K562 (cell line): ENCODE results near the gene AARS1. TPM values are rescaled to one million over a fixed set of nuclear protein-coding genes. Genes with fewer than 3 reads are reported as not detected.
A peak's percentile ranks its signal among the peaks of the same experiment; 100 is the strongest.

ENCODE experiments used
- CBX8 ChIP-seq: fragments of 200-600 bp; sonication (generic); IDR thresholded peaks from 2 replicates; pipeline ENCODE4 v1.6.1; 2012; ENCODE audit warnings: borderline replicate concordance, mixed run types, low read depth, mild to moderate bottlenecking, moderate library complexity, mixed read lengths, low read length, control low read depth, inconsistent platforms; ENCODE audit not compliant: poor library complexity, severe bottlenecking; ENCODE audit errors: extremely low read depth
- CHD2 ChIP-seq: IDR thresholded peaks from 2 replicates; pipeline ENCODE4 v1.6.1; 2011; ENCODE audit warnings: low read depth, low read length
- FOXK2 ChIP-seq, 2 experiments: fragments of 450-650 bp; IDR thresholded peaks in 1 of 2; conservative IDR thresholded peaks in 1 of 2; 2 replicates each; pipeline ENCODE4 v1.6.1; 2016; ENCODE audit warnings: low read depth in 2 of 2, mild to moderate bottlenecking in 1 of 2
- NR1H2 ChIP-seq: sonication (generic); formaldehyde crosslinking; IDR thresholded peaks from 2 replicates; pipeline ENCODE4 v1.4.0; 2020; ENCODE audit warnings: mild to moderate bottlenecking, missing genetic modification reagents
- PHB ChIP-seq: fragments of 250-450 bp; sonication (Bioruptor Pico); IDR thresholded peaks from 2 replicates; pipeline ENCODE4 v1.5.0; 2021
- PRPF4 ChIP-seq: fragments of 200-400 bp; formaldehyde crosslinking; IDR thresholded peaks from one replicate; pipeline ENCODE4 v1.6.1; 2017; ENCODE audit warnings: low read length, low read depth, mild to moderate bottlenecking; ENCODE audit not compliant: insufficient read depth, poor library complexity, severe bottlenecking
- SIN3A ChIP-seq, 2 experiments: fragments of 150-350 bp in 1 of 2; IDR thresholded peaks; 2 replicates each; pipeline ENCODE4 v1.6.1; 2011 to 2016; ENCODE audit warnings: borderline replicate concordance in 2 of 2, low read depth in 2 of 2, low read length in 2 of 2, mild to moderate bottlenecking in 2 of 2, moderate library complexity in 2 of 2; ENCODE audit not compliant: control insufficient read depth in 1 of 2
- ZBTB49 ChIP-seq: sonication (generic); formaldehyde crosslinking; IDR thresholded peaks from 2 replicates; pipeline ENCODE4 v1.8.0; 2022; ENCODE audit warnings: missing genetic modification reagents, mild to moderate bottlenecking, borderline replicate concordance
- ZNF324 ChIP-seq: fragments of 250-450 bp; sonication (Bioruptor Pico); IDR thresholded peaks from 2 replicates; pipeline ENCODE4 v1.4.0; 2020; ENCODE audit warnings: mild to moderate bottlenecking
- ZNF589 ChIP-seq: fragments of 200-800 bp; sonication (Bioruptor generic); IDR thresholded peaks from 2 replicates; pipeline ENCODE4 v1.6.1; 2016; ENCODE audit warnings: low read depth, missing genetic modification characterization, missing compliant biosample characterization
- ZNF76 ChIP-seq: fragments of 250-450 bp; sonication (Bioruptor Pico); IDR thresholded peaks from 2 replicates; pipeline ENCODE4 v1.4.0; 2020; ENCODE audit warnings: mild to moderate bottlenecking, moderate library complexity, borderline replicate concordance
- ZSCAN32 ChIP-seq: fragments of 450-650 bp; formaldehyde crosslinking; IDR thresholded peaks from 2 replicates; pipeline ENCODE4 v1.4.0; 2020; ENCODE audit warnings: mild to moderate bottlenecking, moderate library complexity
- polyA plus RNA-seq, 8 experiments: library from polyadenylated mRNA; depleted of rRNA in 4 of 8; stranded (reverse) in 5 of 8; unstranded in 3 of 8; fragments of >200 nt; fragmentation: Nextera tagmentation in 2 of 8; fragmentation: Illumina TruSeq in 1 of 8; extraction: Ambion mirVana in 2 of 8; extraction: Trizol in 1 of 8; gene quantifications; 2 replicates each; pipeline versions ENCODE4 v1.2.1 to v1.2.3, GENCODE V29; 2011 to 2014; ENCODE audit warnings: inconsistent platforms in 1 of 8, missing spikeins in 1 of 8
- total RNA-seq, 7 experiments: library from RNA; depleted of rRNA in 6 of 7; stranded (reverse); fragments of >200 nt in 6 of 7; fragmentation: Illumina TruSeq in 2 of 7; extraction: Trizol in 2 of 7; gene quantifications; 2 replicates each; pipeline versions ENCODE4 v1.2.1 to v1.2.3, GENCODE V29; 2011 to 2021; ENCODE audit warnings: low replicate concordance in 1 of 7
- TF ChIP-seq, protein P1 (sequence below): fragments of 450-650 bp; IDR thresholded peaks from 2 replicates; pipeline ENCODE4 v1.6.1; 2016; ENCODE audit warnings: missing biosample characterization, missing genetic modification characterization
- TF ChIP-seq, protein P2 (sequence below), 2 experiments: fragments of 150-350 bp in 1 of 2; IDR thresholded peaks; 2 replicates each; pipeline ENCODE4 v1.6.1; 2012 to 2016; ENCODE audit warnings: low read depth in 2 of 2, low read length in 2 of 2, mild to moderate bottlenecking in 1 of 2, moderate library complexity in 1 of 2

Gene AARS1
- total and polyA plus RNA-seq, 9 of the 15 experiments (the other 6 are each of a cell fraction or from before 2014, with no cell fraction given): 50.1 to 235 (median 174) TPM

- TF ChIP-seq, protein P1, sequence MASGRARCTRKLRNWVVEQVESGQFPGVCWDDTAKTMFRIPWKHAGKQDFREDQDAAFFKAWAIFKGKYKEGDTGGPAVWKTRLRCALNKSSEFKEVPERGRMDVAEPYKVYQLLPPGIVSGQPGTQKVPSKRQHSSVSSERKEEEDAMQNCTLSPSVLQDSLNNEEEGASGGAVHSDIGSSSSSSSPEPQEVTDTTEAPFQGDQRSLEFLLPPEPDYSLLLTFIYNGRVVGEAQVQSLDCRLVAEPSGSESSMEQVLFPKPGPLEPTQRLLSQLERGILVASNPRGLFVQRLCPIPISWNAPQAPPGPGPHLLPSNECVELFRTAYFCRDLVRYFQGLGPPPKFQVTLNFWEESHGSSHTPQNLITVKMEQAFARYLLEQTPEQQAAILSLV (tag): peak; percentile 47
- 0 out of 4 replicates have a peak, but pooled peaks have one; percentile 37 to 43 for TF ChIP-seq FOXK2 (conservative IDR thresholded peaks at IDR 0.05 in 1 of 2, IDR thresholded peaks at IDR 0.05 in 1 of 2; ENCODE audit: low read depth in 2 of 2)
- no peak for TF ChIP-seq CBX8
- TF ChIP-seq ZNF324: peak; percentile 46; the same call in 1 of the 2 replicates
- TF ChIP-seq ZNF589 (CRISPR knock-in tag): peak; percentile 87; the same call in 1 of the 2 replicates
- peak; percentile 98 for TF ChIP-seq PRPF4
- TF ChIP-seq, protein P2, sequence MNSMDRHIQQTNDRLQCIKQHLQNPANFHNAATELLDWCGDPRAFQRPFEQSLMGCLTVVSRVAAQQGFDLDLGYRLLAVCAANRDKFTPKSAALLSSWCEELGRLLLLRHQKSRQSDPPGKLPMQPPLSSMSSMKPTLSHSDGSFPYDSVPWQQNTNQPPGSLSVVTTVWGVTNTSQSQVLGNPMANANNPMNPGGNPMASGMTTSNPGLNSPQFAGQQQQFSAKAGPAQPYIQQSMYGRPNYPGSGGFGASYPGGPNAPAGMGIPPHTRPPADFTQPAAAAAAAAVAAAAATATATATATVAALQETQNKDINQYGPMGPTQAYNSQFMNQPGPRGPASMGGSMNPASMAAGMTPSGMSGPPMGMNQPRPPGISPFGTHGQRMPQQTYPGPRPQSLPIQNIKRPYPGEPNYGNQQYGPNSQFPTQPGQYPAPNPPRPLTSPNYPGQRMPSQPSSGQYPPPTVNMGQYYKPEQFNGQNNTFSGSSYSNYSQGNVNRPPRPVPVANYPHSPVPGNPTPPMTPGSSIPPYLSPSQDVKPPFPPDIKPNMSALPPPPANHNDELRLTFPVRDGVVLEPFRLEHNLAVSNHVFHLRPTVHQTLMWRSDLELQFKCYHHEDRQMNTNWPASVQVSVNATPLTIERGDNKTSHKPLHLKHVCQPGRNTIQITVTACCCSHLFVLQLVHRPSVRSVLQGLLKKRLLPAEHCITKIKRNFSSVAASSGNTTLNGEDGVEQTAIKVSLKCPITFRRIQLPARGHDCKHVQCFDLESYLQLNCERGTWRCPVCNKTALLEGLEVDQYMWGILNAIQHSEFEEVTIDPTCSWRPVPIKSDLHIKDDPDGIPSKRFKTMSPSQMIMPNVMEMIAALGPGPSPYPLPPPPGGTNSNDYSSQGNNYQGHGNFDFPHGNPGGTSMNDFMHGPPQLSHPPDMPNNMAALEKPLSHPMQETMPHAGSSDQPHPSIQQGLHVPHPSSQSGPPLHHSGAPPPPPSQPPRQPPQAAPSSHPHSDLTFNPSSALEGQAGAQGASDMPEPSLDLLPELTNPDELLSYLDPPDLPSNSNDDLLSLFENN (IDR thresholded peaks at IDR 0.05; ENCODE audit: low read depth in 2 of 2, low read length in 2 of 2): peak in 1 of 2 experiments; percentile 67; a peak in 1 of 4 replicates
- TF ChIP-seq NR1H2 (CRISPR knock-in tag): no peak
- TF ChIP-seq ZNF76 (CRISPR knock-in tag): peak; percentile 70; the same call in 1 of the 2 replicates
- TF ChIP-seq PHB (CRISPR knock-in tag): peak; percentile 93
- peak; percentile 94; the same call in 1 of the 2 replicates for TF ChIP-seq ZSCAN32 (CRISPR knock-in tag)
- TF ChIP-seq SIN3A (IDR thresholded peaks at IDR 0.05; ENCODE audit: borderline replicate concordance in 2 of 2, control insufficient read depth in 1 of 2, low read depth in 2 of 2, low read length in 2 of 2): peak in 1 of 2 experiments; percentile 76; a peak in 1 of 4 replicates
- TF ChIP-seq ZBTB49: no peak
- TF ChIP-seq CHD2: peak; percentile 85
Measured at GRCh38 chr16:70289229-70290094, at the start of gene AARS1 (continued).
